ENCODE results near the gene CRTC1.

- TF ChIP-seq, protein P1, sequence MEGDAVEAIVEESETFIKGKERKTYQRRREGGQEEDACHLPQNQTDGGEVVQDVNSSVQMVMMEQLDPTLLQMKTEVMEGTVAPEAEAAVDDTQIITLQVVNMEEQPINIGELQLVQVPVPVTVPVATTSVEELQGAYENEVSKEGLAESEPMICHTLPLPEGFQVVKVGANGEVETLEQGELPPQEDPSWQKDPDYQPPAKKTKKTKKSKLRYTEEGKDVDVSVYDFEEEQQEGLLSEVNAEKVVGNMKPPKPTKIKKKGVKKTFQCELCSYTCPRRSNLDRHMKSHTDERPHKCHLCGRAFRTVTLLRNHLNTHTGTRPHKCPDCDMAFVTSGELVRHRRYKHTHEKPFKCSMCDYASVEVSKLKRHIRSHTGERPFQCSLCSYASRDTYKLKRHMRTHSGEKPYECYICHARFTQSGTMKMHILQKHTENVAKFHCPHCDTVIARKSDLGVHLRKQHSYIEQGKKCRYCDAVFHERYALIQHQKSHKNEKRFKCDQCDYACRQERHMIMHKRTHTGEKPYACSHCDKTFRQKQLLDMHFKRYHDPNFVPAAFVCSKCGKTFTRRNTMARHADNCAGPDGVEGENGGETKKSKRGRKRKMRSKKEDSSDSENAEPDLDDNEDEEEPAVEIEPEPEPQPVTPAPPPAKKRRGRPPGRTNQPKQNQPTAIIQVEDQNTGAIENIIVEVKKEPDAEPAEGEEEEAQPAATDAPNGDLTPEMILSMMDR (IDR thresholded peaks at IDR 0.05) = no peak
- TF ChIP-seq POLR2A (IDR thresholded peaks at IDR 0.05) = no peak
Measured at GRCh38 chr19:18729933-18730530, 46.6 kb downstream of the CRTC1 start.

All from uterus (tissue), 2 donors.